BLaER1 treated with 17β-estradiol and CSF1 and Interleukin-3, amounts not matched to agents 10 nM and 100 nM (cell line): ENCODE measurements around the gene BRD1.
A peak's percentile ranks its signal among the peaks of the same experiment; 100 is the strongest.
"Not testable (repeated sequence)": the region's sequence is repeated elsewhere in the genome, so short reads cannot be mapped to it uniquely, and the experiment has no call there.

ENCODE experiments used
- H3K27ac ChIP-seq, 11 experiments: shearing (Covaris generic); formaldehyde crosslinking; 2 replicates each; pipeline ENCODE4 v1.8.1; 2022
- H3K27me3 ChIP-seq, 11 experiments: shearing (Covaris generic); formaldehyde crosslinking; 2 replicates each; pipeline ENCODE4 v1.8.1; 2022
- H3K36me3 ChIP-seq, 11 experiments: shearing (Covaris generic); formaldehyde crosslinking; 2 replicates each; pipeline ENCODE4 v1.8.1; 2022
- H3K4me1 ChIP-seq, 10 experiments: shearing (Covaris generic); formaldehyde crosslinking; 2 replicates each; pipeline ENCODE4 v1.8.1; 2022
- H3K4me2 ChIP-seq, 11 experiments: shearing (Covaris generic); formaldehyde crosslinking; 2 replicates each; pipeline ENCODE4 v1.8.1; 2022
- H3K4me3 ChIP-seq, 10 experiments: shearing (Covaris generic); formaldehyde crosslinking; 2 replicates each; pipeline ENCODE4 v1.8.1; 2022
- H3K9ac ChIP-seq, 11 experiments: shearing (Covaris generic); formaldehyde crosslinking; 2 replicates each; pipeline ENCODE4 v1.8.1; 2022
- H3K9me3 ChIP-seq, 11 experiments: shearing (Covaris generic); formaldehyde crosslinking; replicated peaks in 1 of 11; 2 replicates each; pipeline ENCODE4 v1.8.1; 2022
- H4K20me1 ChIP-seq, 11 experiments: shearing (Covaris generic); formaldehyde crosslinking; 2 replicates each; pipeline ENCODE4 v1.8.1; 2022
- Cebpa-rat ChIP-seq, 11 experiments: shearing (Covaris generic); IDR thresholded peaks; 2 replicates each; pipeline ENCODE4 v1.8.1; 2022

BRD1 gene

GRCh38 chr22:49764127-49764581 is 63.5 kb downstream of the BRD1 start:
- Histone ChIP-seq H3K9me3 (peaks cover 8 to 19% (median 14%) of the 10 kb centered on the region in 11 experiments; a peak in 21 of 22 replicates), H3K27ac (peak overlapping the region in 10 of 11 experiments; percentile 9 to 85 (median 76); a peak in 20 of 22 replicates), H3K4me1 (peaks cover 27 to 90% (median 85%) of the 10 kb centered on the region in 10 experiments), H3K36me3 (no peaks in the 10 kb centered on the region), H3K4me2 (peak overlapping the region; percentile 63 to 90 (median 81)), H3K9ac (peak overlapping the region in 10 of 11 experiments; percentile 26 to 74 (median 64); a peak in 18 of 22 replicates), H4K20me1 (peaks cover 0 to 18% (median 3%) of the 10 kb centered on the region in 11 experiments; a peak in 8 of 22 replicates), H3K27me3 (no peaks in the 10 kb centered on the region), H3K4me3 (peak overlapping the region in 3 of 10 experiments; percentile 1 to 31 (median 11); a peak in 5 of 20 replicates)
- no peak for TF ChIP-seq Cebpa-rat (IDR thresholded peaks at IDR 0.05)

- Histone ChIP-seq H3K4me3 (peak overlapping the region in 1 of 10 experiments; percentile 11; a peak in 3 of 20 replicates), H3K27ac (peak overlapping the region in 10 of 11 experiments; percentile 9 to 85 (median 76); a peak in 20 of 22 replicates), H3K27me3 (no peaks in the 10 kb centered on the region), H3K4me2 (peak overlapping the region; percentile 63 to 90 (median 81)), H4K20me1 (peaks cover 0 to 13% (median 0%) of the 10 kb centered on the region in 11 experiments; a peak in 5 of 22 replicates), H3K9me3 (peaks cover 8 to 19% (median 14%) of the 10 kb centered on the region in 11 experiments; a peak in 21 of 22 replicates), H3K9ac (peak overlapping the region in 10 of 11 experiments; percentile 26 to 74 (median 64); a peak in 18 of 22 replicates), H3K4me1 (peaks cover 27 to 89% (median 82%) of the 10 kb centered on the region in 10 experiments), H3K36me3 (no peaks in the 10 kb centered on the region)
- no peak for TF ChIP-seq Cebpa-rat (IDR thresholded peaks at IDR 0.05)
Observed at GRCh38 chr22:49763696-49764095, 64.0 kb downstream of the BRD1 start.

GRCh38 chr22:49763138-49763537 is 64.5 kb downstream of the BRD1 start:
- H3K27ac ChIP-seq = peak overlapping the region in 7 of 11 experiments; percentile 71 to 85 (median 80); a peak in 13 of 22 replicates
- no peaks in the 10 kb centered on the region for H3K36me3 ChIP-seq
- peaks cover 27 to 83% (median 76%) of the 10 kb centered on the region in 10 experiments for H3K4me1 ChIP-seq
- no peak overlapping the region for H3K4me3 ChIP-seq
- peaks cover 8 to 19% (median 14%) of the 10 kb centered on the region in 11 experiments; a peak in 21 of 22 replicates for H3K9me3 ChIP-seq
- peaks cover 0 to 8% (median 0%) of the 10 kb centered on the region in 11 experiments; a peak in 3 of 22 replicates for H4K20me1 ChIP-seq
- TF ChIP-seq Cebpa-rat (IDR thresholded peaks at IDR 0.05) = no peak
- peak overlapping the region in 10 of 11 experiments; percentile 68 to 90 (median 82); a peak in 17 of 22 replicates for H3K4me2 ChIP-seq
- peak overlapping the region in 7 of 11 experiments; percentile 53 to 74 (median 66); a peak in 11 of 22 replicates for H3K9ac ChIP-seq
- H3K27me3 ChIP-seq = no peaks in the 10 kb centered on the region

- peak overlapping the region in 8 of 11 experiments; percentile 81 to 93 (median 87); a peak in 14 of 22 replicates for H3K4me2 ChIP-seq
Observed at GRCh38 chr22:49762571-49762970, 65.1 kb downstream of the BRD1 start.

GRCh38 chr22:49761836-49762235 is 65.8 kb downstream of the BRD1 start:
- Histone ChIP-seq H3K4me2 (peak overlapping the region; percentile 78 to 93 (median 87); a peak in 21 of 22 replicates), H4K20me1 (no peaks in the 10 kb centered on the region), H3K9me3 (peaks cover 8 to 19% (median 14%) of the 10 kb centered on the region in 11 experiments; a peak in 21 of 22 replicates), H3K27me3 (no peaks in the 10 kb centered on the region), H3K36me3 (no peaks in the 10 kb centered on the region), H3K4me1 (peaks cover 27 to 75% (median 68%) of the 10 kb centered on the region in 10 experiments), H3K4me3 (no peak overlapping the region), H3K27ac (peak overlapping the region in 9 of 11 experiments; percentile 65 to 85 (median 78); a peak in 17 of 22 replicates), H3K9ac (peak overlapping the region in 6 of 11 experiments; percentile 53 to 76 (median 64); a peak in 10 of 22 replicates)
- TF ChIP-seq Cebpa-rat (IDR thresholded peaks at IDR 0.05) = no peak

More at GRCh38 chr22:49762571-49762970, 65.1 kb downstream of the BRD1 start:
- H3K9ac ChIP-seq, H3K4me3 ChIP-seq, H3K36me3 ChIP-seq, H4K20me1 ChIP-seq, H3K27me3 ChIP-seq: not testable (repeated sequence)
- H3K4me1 ChIP-seq = peaks cover 27 to 78% (median 70%) of the 10 kb centered on the region in 10 experiments
- H3K27ac ChIP-seq = peak overlapping the region in 6 of 11 experiments; percentile 76 to 85 (median 82); a peak in 9 of 22 replicates
- H3K9me3 ChIP-seq = peaks cover 8 to 19% (median 14%) of the 10 kb centered on the region in 11 experiments; a peak in 21 of 22 replicates

- no peaks in the 10 kb centered on the region for H3K36me3 ChIP-seq
- H3K4me1 ChIP-seq = peaks cover 27 to 75% (median 69%) of the 10 kb centered on the region in 10 experiments
- peak in 5 of 11 experiments; percentile 35 to 77 (median 72); a peak in 7 of 22 replicates for TF ChIP-seq Cebpa-rat (IDR thresholded peaks at IDR 0.05)
- no peaks in the 10 kb centered on the region for H4K20me1 ChIP-seq
- peaks cover 7 to 19% (median 15%) of the 10 kb centered on the region in 11 experiments; a peak in 17 of 22 replicates for H3K9me3 ChIP-seq
- H3K27ac ChIP-seq = peak overlapping the region in 10 of 11 experiments; percentile 23 to 85 (median 77); a peak in 19 of 22 replicates
- peak overlapping the region in 9 of 11 experiments; percentile 22 to 76 (median 60); a peak in 17 of 22 replicates for H3K9ac ChIP-seq
- no peaks in the 10 kb centered on the region for H3K27me3 ChIP-seq
- peak overlapping the region in 3 of 10 experiments; percentile 3 to 8 (median 5); a peak in 4 of 20 replicates for H3K4me3 ChIP-seq
- H3K4me2 ChIP-seq = peak overlapping the region; percentile 78 to 93 (median 87)
Observed at GRCh38 chr22:49760630-49761571, 66.8 kb downstream of the BRD1 start.

- TF ChIP-seq Cebpa-rat (IDR thresholded peaks at IDR 0.05) = no peak
- Histone ChIP-seq H3K27me3 (no peaks in the 10 kb centered on the region), H3K36me3 (no peaks in the 10 kb centered on the region), H4K20me1 (no peaks in the 10 kb centered on the region), H3K9me3 (peaks cover 7 to 20% (median 15%) of the 10 kb centered on the region in 11 experiments; a peak in 16 of 22 replicates), H3K4me3 (peak overlapping the region in 2 of 10 experiments; percentile 5 to 8; a peak in 4 of 20 replicates), H3K27ac (peak overlapping the region in 10 of 11 experiments; percentile 23 to 85 (median 77); a peak in 19 of 22 replicates), H3K9ac (peak overlapping the region in 9 of 11 experiments; percentile 20 to 76 (median 60); a peak in 16 of 22 replicates), H3K4me2 (peak overlapping the region; percentile 78 to 93 (median 87)), H3K4me1 (peaks cover 27 to 70% (median 63%) of the 10 kb centered on the region in 10 experiments)
Observed at GRCh38 chr22:49760280-49760629, 67.4 kb downstream of the BRD1 start.

GRCh38 chr22:49756676-49757075 is 71.0 kb downstream of the BRD1 start:
- H3K27me3 ChIP-seq = no peaks in the 10 kb centered on the region
- H3K4me2 ChIP-seq = peak overlapping the region in 2 of 11 experiments; percentile 8 to 13; a peak in 2 of 22 replicates
- peaks cover 7 to 20% (median 15%) of the 10 kb centered on the region in 11 experiments; a peak in 16 of 22 replicates for H3K9me3 ChIP-seq
- H3K4me3 ChIP-seq = no peak overlapping the region
- TF ChIP-seq Cebpa-rat (IDR thresholded peaks at IDR 0.05) = no peak
- peaks cover 18 to 50% (median 41%) of the 10 kb centered on the region in 10 experiments for H3K4me1 ChIP-seq
- no peaks in the 10 kb centered on the region for H3K36me3 ChIP-seq
- no peak overlapping the region for H3K27ac ChIP-seq
- H4K20me1 ChIP-seq = no peaks in the 10 kb centered on the region
- H3K9ac ChIP-seq = no peak overlapping the region
